Jurkat, Clone E6-1 (cell line): ENCODE data around the gene GPX2.
"Not testable (repeated sequence)": the region's sequence is repeated elsewhere in the genome, so short reads cannot be mapped to it uniquely, and the experiment has no call there.

Experiments used
- DNase-seq: peaks from one replicate; pipeline ENCODE4 v3.0.0-alpha.2; 2011; ENCODE audit warnings: low read depth, low spot score
- H3K4me3 ChIP-seq: 2 replicates; pipeline ENCODE4 v1.5.1; 2011; ENCODE audit warnings: mild to moderate bottlenecking, low read length, control low read depth, moderate library complexity

GPX2 gene

DNA sequence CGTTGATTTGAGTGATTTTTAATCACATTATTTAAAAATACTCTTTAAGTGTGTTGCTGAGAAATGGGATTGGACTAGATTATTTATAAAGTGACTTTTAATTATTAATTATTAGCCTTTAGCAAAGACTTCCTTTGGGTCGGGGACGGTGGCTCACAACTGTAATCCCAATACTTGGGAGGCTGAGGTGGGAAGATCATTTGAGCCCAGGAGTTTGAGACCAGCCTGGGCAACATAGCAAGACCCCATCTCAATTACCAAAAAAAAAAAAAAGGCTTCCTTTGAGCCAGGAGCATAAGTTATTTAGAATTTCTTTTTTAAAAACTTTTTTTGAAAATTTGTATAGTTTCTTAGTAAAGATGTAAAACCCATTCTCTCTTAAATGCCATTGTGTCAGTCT is 19.5 kb downstream of the GPX2 start:
- DNase-seq: no peak
- no peak overlapping the region for H3K4me3 ChIP-seq

DNA sequence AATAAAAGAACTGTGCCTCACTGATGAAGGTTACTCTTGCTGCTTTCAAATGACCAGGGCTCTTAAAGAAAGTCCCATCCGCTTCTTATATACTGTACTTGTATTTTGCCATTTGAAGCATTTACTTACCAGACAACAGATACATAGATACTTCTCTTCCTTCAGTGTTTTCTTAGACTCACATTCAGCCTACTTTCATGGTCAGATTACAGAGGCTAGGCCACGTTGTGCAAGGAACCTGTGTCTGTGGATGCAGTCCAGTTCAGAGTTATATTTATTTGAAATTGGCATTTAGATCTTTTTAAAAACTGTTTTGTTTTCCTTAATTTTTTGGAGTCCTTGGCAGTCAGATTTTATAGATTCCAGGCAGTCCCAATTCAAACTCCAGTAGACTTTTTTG is 22.1 kb downstream of the GPX2 start:
- no peak for DNase-seq
- H3K4me3 ChIP-seq: no peak overlapping the region

DNA sequence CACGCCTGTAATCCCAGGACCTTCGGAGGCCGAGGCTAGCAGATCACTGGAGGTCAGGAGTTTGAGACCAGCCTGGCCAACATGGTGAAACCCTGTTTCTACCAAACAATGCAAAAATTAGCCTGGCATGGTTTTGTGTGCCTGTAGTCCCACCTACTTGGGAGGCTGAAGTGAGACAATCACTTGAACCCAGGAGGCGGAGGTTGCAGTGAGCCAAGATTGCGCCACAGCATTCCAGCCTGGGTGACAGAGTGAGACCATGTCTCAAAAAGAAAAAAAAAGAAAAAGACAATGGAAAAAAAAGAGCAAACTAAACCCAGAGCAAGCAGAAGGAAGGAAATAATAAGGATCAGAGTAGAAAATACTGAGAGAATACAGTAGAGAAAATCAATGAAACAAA is 22.9 kb downstream of the GPX2 start:
- no peak overlapping the region for H3K4me3 ChIP-seq

DNA sequence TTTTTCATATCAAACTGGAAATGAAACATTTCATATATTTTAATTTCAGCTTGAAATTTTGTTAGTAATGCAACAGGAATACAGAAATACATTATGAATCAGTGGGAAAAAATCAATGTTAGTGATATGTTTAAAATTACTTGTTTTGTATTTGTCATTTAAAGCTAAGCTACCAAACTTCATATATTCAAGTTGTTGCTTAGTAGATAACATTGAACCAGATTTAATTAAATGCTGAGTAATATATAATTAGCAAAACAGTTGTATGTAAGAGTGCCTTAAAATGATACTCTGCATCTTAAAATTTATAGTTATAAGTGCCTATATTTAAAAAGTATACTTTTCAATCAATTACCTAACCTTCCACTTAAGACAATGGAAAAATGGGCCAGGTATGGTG is 23.3 kb downstream of the GPX2 start:
- no peak overlapping the region for H3K4me3 ChIP-seq
- no peak for DNase-seq

More for the DNA sequence above, 22.9 kb downstream of the GPX2 start:
- DNase-seq: no peak

DNA sequence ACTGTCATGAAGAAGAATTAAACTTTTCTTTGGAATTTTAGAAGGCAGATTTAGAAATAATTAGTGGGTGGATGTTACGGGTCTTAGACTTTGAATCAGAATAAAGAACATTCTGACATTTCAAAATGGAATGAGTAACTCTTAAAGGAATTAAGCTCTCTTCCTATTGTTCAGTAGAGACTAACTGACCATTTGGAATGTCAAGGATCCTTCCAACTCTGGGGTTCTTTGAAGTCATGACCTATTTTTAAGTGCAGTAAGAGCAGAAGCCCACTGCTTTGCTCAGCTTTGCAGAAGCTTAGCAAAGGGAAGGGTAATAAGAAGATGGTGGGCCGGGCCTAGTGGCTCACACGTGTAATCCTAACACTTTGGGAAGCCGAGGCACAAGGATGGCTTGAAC is 24.3 kb downstream of the GPX2 start:
- no peak for DNase-seq
- H3K4me3 ChIP-seq: no peak overlapping the region

DNA sequence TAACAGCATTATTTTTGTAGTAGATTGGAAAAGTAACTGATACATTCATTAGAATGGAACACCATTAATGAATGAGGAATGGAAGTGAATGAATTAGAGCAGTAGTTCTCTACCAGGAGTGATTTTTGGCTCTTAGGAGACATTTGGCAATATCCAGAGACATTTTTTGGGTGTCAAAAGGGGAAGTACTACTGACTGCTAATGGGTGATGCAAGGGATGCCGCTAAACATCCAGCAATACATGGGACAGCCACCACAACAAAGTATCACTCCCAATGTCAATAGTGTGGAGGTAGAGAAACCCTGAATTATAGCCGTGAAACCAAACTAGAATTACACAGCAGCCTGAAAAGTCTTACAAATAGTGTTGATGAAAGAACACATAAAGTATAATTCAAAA is 26.7 kb downstream of the GPX2 start:
- no peak for DNase-seq
- H3K4me3 ChIP-seq: no peak overlapping the region

DNA sequence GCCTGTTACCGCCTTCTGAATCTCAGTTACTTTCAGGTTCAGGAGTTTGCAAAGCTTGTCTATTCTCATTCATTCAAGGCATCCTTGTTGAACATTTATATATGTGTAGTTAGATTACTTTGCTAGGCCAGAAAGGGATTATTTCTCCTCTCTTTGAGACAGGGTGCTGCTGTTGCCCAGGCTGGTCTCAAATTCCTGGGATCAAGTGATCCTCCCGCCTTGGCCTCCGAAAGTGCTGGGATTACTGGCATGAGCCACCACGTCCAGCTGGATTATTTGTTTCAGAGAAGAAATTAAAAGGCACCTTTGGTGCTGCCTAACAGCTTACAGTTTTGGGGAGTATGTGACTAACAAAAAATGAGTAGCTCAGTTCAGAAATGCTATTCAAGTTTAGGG is 27.5 kb downstream of the GPX2 start:
- peak overlapping the region; percentile 92 for H3K4me3 ChIP-seq
- DNase-seq: no peak

DNA sequence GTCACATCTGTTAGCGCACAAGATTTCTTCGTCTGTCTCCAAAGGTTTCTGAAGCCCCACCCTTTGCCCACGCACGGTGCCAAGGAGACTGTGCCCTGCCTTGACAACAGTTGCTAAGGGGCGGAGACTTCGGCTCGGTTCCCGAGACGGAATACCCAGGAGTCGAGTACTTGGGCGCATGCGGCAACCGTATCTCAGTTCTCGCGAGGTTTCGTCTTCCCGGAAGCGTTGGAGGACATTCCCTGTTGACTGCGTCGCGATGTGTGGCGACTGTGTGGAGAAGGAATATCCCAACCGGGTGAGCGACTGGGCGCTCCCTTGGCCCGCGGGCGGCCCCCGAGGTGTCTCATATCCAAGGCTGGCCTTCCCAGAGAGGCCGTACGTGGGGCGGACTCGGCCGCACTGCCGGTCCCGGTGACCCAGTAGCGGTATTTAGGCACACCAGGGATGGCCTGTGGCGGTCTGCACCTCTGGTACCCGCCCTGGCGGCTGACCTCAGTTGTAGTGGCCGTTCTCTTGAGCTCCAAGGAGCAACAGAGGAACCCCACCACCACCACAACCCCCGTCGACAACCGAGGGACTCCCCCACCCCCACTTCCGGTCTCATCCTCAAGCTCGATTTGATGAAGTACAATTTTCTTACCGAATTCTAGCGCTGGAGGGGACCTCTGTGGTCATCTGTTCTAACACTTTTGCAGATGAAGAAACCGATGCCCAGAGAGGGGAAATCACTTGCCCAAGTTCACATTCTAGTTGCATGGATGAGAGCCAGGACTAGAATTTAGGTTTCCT is 28.1 kb downstream of the GPX2 start, which contains the start of gene CHURC1:
Gene CHURC1 (plus strand): TSS at position 219 of the 792 bp plus-strand sequence. CDS start 41 bp downstream, at position 260.
- peak within 1 kb of the TSS; percentile 92 for H3K4me3 ChIP-seq
- DNase-seq: peak; percentile 97

DNA sequence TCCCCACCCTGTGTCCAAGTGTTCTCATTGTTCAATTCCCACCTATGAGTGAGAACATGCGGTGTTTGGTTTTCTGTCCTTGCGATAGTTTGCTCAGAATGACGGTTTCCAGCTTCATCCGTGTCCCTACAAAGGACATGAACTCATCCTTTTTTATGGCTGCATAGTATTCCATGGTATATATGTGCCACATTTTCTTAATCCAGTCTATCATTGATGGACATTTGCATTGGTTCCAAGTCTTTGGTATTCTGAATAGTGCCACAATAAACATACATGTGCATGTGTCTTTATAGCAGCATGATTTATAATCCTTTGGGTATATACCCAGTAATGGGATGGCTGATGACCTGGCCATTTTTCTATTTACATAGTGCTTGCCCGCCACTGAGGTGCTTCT is 29.1 kb downstream of the GPX2 start:
- DNase-seq, H3K4me3 ChIP-seq: not testable (repeated sequence)

DNA sequence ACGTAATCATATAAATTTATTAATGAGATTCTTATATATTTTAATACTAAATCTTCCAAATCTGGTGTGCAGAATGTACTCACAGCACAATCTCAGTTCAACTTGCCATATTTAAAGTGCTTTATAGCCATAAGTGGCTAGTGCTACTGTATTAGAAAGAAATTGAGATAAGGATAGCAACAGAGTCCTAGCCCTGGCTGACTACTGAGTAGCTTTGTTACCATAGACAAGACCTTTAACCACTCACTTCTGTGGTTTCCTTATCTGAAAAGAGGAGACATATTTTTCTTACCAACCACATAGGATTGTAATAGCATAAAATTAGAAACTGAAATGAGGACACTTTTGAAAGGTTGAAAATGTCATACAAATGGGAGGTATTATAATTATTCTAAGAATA is 30.3 kb downstream of the GPX2 start:
- H3K4me3 ChIP-seq: no peak overlapping the region
- DNase-seq: peak; percentile 57

DNA sequence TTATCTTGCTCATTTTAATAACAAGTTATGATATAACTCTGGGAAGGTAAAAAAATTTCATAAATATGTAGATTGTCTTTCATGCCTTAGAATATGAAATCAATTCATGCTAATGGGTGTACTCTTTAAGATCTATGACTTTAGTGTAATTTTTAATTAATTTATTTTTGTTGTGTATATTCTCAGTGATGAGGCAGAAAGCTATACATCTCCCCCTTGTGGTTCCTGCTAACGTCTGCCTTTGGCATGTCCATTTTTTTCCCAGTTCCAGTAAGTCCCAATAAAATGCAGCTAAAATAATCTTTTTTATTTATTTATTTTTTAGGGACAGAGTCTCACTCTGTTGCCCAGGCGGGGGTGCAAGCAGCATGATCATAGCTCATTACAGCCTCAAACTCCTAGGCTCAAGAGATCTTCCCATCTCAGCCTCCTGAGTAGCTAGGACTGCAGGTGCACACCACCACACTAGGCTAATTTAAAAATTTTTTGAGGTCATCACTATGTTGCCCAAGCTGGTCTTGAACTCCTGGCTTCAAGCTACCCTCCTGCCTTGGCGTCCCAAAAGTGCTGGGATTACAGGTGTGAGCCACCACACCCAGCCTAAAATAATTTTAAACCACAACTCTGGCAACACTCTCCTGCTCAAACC is 31.6 kb downstream of the GPX2 start:
- DNase-seq: no peak
- H3K4me3 ChIP-seq: no peak overlapping the region

DNA sequence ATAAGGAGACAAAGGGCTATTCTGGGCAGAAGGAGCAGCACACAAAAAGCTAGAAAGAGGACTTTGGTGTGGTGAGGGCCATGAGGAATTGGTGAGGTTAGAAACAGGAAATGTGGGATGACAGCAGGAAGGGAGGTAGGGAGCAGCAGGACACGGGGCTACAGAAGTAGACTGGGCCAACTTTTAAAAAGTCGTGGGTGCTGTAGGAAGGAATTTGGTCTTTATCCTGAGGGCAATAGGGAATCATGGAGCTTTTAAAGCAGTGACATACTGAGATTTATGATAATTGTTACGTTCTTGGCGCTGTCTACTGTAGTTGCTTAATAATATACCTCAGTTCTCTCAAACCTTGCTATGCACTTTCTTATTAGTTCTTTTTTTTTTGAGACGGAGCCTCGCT is 36.5 kb downstream of the GPX2 start:
- DNase-seq: no peak
- H3K4me3 ChIP-seq: no peak overlapping the region

DNA sequence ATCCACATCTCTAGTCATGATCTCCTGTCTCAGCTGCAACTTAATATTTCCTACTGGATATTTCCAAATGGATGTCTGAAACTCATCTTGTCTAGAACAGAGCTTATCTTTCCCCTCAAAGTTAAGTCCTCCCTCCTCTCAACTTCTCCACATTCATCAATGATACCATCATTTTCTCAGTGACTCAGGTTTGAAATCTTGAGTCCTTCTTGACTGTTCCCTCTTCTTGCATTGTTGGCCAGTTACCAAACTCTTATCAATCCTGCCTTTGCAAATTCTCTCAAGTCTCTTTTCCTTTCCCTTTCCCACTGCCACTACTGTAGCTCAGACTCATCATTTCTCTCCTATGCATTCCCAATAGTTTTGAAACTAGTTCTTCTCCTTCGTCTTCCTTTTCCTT is 42.6 kb downstream of the GPX2 start:
- no peak for DNase-seq
- no peak overlapping the region for H3K4me3 ChIP-seq

DNA sequence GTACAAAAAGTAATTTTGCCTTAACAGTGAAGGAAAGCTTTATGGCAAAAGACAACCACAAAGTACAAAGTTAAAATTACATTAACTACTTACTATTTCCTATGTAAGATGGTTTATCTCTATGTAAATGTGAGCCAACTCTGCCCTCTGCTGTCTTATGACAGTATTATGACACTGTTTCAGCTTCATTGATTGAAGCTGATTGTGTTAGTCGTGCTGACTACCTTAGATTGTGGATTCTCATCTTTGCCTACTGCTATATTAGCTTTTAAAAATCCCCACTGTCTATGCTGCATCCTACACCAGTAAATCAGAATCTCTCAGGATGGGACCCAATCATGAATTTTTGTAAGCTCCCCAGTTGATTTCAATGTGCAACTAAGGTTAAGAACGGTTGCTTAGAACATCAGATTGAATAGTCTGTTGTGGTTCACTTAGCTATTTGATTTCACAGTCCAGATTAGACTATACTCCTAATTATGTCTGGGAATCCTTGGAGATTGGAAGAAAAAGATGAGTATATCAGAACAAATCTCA is 50.6 kb downstream of the GPX2 start:
- peak; percentile 75 for DNase-seq
- H3K4me3 ChIP-seq: no peak overlapping the region

DNA sequence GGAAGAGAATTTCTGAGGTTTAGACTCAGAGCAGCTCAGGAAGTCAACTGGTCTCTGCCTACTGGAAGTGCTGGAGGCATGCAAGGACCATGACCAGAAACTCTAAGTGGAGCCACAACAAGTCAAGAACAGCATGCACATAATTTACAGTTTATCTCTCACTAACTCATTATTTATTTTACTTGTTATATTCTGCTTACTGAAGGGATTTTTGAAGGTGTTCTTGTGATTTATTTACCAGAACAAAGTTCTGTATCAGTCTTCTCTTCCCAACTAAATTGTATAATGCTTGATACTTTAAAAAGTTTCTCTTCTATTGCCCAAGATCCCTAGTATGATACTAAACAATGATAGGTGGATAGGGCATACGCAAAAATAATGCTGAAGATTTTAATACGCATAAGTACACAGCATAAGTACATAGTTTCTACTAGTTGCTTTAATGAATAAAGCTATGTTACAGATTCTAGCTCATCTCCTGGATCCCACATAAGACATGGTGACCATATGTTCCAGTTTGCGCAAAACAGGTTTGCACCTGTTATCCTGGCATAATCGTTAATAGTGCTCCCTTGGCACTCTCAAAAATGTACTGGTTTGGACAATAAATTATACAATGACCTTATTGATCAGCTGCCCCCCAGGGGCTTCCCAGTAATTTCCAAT is 51.2 kb downstream of the GPX2 start:
- DNase-seq: no peak
- no peak overlapping the region for H3K4me3 ChIP-seq

DNA sequence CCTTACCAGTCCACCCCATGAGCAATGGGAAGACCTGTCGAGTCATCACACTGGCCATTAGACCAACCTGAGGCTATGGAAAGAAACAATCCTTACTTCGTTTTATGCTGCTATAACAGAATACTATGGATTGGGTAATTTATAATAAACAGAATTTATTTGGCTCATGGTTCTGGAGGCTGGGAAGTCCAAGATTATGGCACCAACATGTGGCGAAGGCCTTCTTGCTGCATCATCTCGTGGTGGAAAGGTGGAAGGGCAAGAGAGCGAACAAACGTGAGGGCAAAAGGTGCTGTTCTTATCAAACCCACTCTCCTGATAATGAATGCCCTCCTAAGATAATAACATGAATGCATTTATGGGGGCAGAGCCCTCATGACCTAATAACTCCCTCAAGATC is 53.2 kb downstream of the GPX2 start:
- H3K4me3 ChIP-seq: no peak overlapping the region
- no peak for DNase-seq
